Ascending aorta (tissue), 2 donors: ENCODE data around the gene BRWD1. TPM values are rescaled to one million over a fixed set of nuclear protein-coding genes. Genes with fewer than 3 reads are reported as not detected.
"Not testable (repeated sequence)": the region's sequence is repeated elsewhere in the genome, so short reads cannot be mapped to it uniquely, and the experiment has no call there.

Experiments
- DNase-seq, 2 donors: peaks; one replicate each; pipeline ENCODE4 v3.0.0-alpha.2; 2019; ENCODE audit warnings: low spot score in 2 of 2
- H3K27ac ChIP-seq, 2 donors: fragments of 200-600 bp; sonication (generic); one replicate each; pipeline ENCODE4 v1.5.1; 2016 to 2017; ENCODE audit warnings: mild to moderate bottlenecking in 1 of 2
- H3K27me3 ChIP-seq: fragments of 200-600 bp; sonication (generic); one replicate; pipeline ENCODE4 v1.5.1; 2017
- H3K36me3 ChIP-seq, 2 donors: fragments of 200-600 bp; sonication (generic); one replicate each; pipeline ENCODE4 v1.5.1; 2016
- H3K4me1 ChIP-seq, 2 donors: fragments of 200-600 bp; sonication (generic); one replicate each; pipeline ENCODE4 v1.5.1; 2016 to 2017; ENCODE audit warnings: mild to moderate bottlenecking in 1 of 2
- H3K4me3 ChIP-seq, 2 donors: fragments of 200-600 bp; sonication (generic); one replicate each; pipeline ENCODE4 v1.5.1; 2016 to 2017; ENCODE audit warnings: mild to moderate bottlenecking in 1 of 2
- H3K9me3 ChIP-seq, 2 donors: fragments of 200-600 bp; sonication (generic); one replicate each; pipeline ENCODE4 v1.5.1; 2016
- CTCF ChIP-seq, 3 experiments: fragments of 200-600 bp in 2 of 3; fragments of 450-650 bp in 1 of 3; sonication (generic) in 2 of 3; IDR thresholded peaks; one replicate each; pipeline ENCODE4 v1.5.1; 2016 to 2019; ENCODE audit warnings: antibody characterized with exemption in 3 of 3, mild to moderate bottlenecking in 1 of 3, moderate library complexity in 1 of 3
- intact Hi-C: fragments of 100-400 bp; cut with DNase I; formaldehyde crosslinking; loops from one replicate; pipeline ENCODE4 v1.15.1; 2023
- total RNA-seq: library from RNA; depleted of rRNA; stranded (reverse); fragments of >200 nt; gene quantifications from one replicate; pipeline ENCODE4 v1.1.0, GENCODE V29; 2016

BRWD1 gene
- total RNA-seq, 1 donor from 2014 or later = 15.4 TPM

DNA sequence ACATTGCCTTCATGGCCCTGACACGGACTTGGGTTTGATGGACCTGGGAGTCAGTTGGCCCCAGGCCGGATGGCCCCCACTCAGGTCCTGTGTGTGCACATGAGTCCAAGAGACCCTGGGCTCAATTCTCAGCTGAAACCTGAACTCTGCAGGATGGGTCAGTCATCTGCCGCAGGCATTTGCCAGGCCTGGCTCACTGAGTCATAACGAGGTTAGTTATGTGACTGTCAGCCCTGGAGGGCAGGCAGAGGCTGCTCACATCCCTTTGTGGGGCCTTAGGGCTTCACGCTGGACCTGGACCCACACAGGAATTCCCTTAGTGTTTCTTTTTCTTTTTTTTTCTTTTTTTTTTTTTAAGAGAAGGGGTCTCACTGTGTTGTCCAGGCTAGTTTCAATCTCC lies 176.7 kb downstream of the BRWD1 start:
- DNase-seq = no peak
- TF ChIP-seq CTCF (IDR thresholded peaks at IDR 0.05) = no peak
- H3K27me3 ChIP-seq = no peaks in the 10 kb centered on the region
- no peaks in the 10 kb centered on the region for H3K36me3 ChIP-seq
- no peaks in the 10 kb centered on the region for H3K9me3 ChIP-seq
- H3K27ac ChIP-seq = no peak overlapping the region
- H3K4me3 ChIP-seq = no peak overlapping the region
- no peaks in the 10 kb centered on the region for H3K4me1 ChIP-seq
- intact Hi-C loops = loop anchor here (10.0 kb wide), 2 partner anchors 472 to 762 kb away; no protein-coding TSS in a partner anchor

- H3K9me3 ChIP-seq, H3K36me3 ChIP-seq, H3K27ac ChIP-seq, H3K27me3 ChIP-seq, H3K4me1 ChIP-seq, H3K4me3 ChIP-seq, DNase-seq: not testable (repeated sequence)
- intact Hi-C loops = loop anchor here (10.0 kb wide), 2 partner anchors 471 to 761 kb away; no protein-coding TSS in a partner anchor
- peak in 1 of 3 experiments; percentile 43 for TF ChIP-seq CTCF (IDR thresholded peaks at IDR 0.05)
These were observed 177.3 kb downstream of the BRWD1 start for GRCh38 chr21:39136138-39136537.

DNA sequence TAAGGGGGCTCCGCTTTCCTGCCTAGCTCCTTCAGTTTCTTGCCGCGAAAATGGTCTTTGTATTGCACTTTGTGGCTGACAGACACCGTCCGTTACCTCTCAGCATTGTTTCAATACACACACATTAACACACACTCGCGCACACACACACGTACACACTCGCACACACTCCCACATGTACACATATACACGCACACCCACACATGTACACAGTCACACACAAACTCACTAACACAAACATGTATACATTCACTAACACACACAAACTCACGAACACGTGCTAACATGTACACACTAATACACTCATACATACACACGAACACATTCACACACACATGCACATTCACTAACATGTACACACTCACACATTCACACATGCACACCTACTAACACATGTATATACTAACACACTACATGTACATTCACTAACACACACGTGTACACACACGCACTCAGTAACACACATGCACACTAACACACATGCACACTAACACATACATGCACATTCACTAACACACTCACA lies 179.1 kb downstream of the BRWD1 start:
- no peak overlapping the region for H3K4me3 ChIP-seq
- no peaks in the 10 kb centered on the region for H3K36me3 ChIP-seq
- TF ChIP-seq CTCF (IDR thresholded peaks at IDR 0.05) = no peak
- H3K27me3 ChIP-seq = no peaks in the 10 kb centered on the region
- H3K4me1 ChIP-seq = no peaks in the 10 kb centered on the region
- H3K27ac ChIP-seq = no peak overlapping the region
- no peaks in the 10 kb centered on the region for H3K9me3 ChIP-seq
- intact Hi-C loops = loop anchor here (10.0 kb wide), 2 partner anchors 470 to 760 kb away; no protein-coding TSS in a partner anchor
- DNase-seq = no peak

Other genes starting within 250 kb of the BRWD1 start
- 25.4 TPM for gene PSMG1, start 130.2 kb downstream of the BRWD1 start, total RNA-seq
- 22.7 TPM for gene HMGN1, start 35.5 kb upstream of the BRWD1 start, total RNA-seq
- not detected for gene LCA5L, start 132.1 kb upstream of the BRWD1 start, total RNA-seq
- gene SH3BGR, start 138.3 kb upstream of the BRWD1 start, total RNA-seq = not detected